Measurements from ENCODE around the gene COG3. TPM values are rescaled to one million over a fixed set of nuclear protein-coding genes. Genes with fewer than 3 reads are reported as not detected.

The COG3 gene
- total RNA-seq, 1 experiment from 2014 or later, result 23.3 TPM

GRCh38 chr13:45518525-45519245 lies 53.9 kb downstream of the COG3 start:
- H3K4me3 ChIP-seq (ENCODE audit: low read length), result no peak overlapping the region
- no peaks in the 10 kb centered on the region for H3K79me2 ChIP-seq (ENCODE audit: low read length)
- no peaks in the 10 kb centered on the region for H4K20me1 ChIP-seq (ENCODE audit: insufficient read depth, low read depth, low read length)
- H3K9ac ChIP-seq (ENCODE audit: low read length), result no peak overlapping the region
- no peaks in the 10 kb centered on the region for H3K4me1 ChIP-seq (ENCODE audit: low read length)
- no peak overlapping the region for H3K27ac ChIP-seq (ENCODE audit: low read length)
- H3K27me3 ChIP-seq (ENCODE audit: low read length), result no peaks in the 10 kb centered on the region
- H3K9me2 ChIP-seq (replicated peaks; ENCODE audit: insufficient read depth, low read length), result no peaks in the 10 kb centered on the region
- H3K9me3 ChIP-seq (ENCODE audit: low read length), result no peaks in the 10 kb centered on the region
- no peak overlapping the region for H3K4me2 ChIP-seq (ENCODE audit: low read depth, low read length, poor library complexity, severe bottlenecking)
- H2AFZ ChIP-seq (ENCODE audit: low read length), result no peak overlapping the region
- peaks cover 25% of the 10 kb centered on the region; the same call in 1 of the 2 replicates for H3K36me3 ChIP-seq (ENCODE audit: insufficient read depth, low read length)
- no peak for DNase-seq

- no peaks in the 10 kb centered on the region for H3K79me2 ChIP-seq (ENCODE audit: low read length)
- peaks cover 25% of the 10 kb centered on the region; the same call in 1 of the 2 replicates for H3K36me3 ChIP-seq (ENCODE audit: insufficient read depth, low read length)
- no peak overlapping the region for H3K27ac ChIP-seq (ENCODE audit: low read length)
- H3K9ac ChIP-seq (ENCODE audit: low read length), result no peak overlapping the region
- no peaks in the 10 kb centered on the region for H4K20me1 ChIP-seq (ENCODE audit: insufficient read depth, low read depth, low read length)
- no peak overlapping the region for H2AFZ ChIP-seq (ENCODE audit: low read length)
- no peak for DNase-seq
- H3K27me3 ChIP-seq (ENCODE audit: low read length), result no peaks in the 10 kb centered on the region
- H3K4me3 ChIP-seq (ENCODE audit: low read length), result no peak overlapping the region
- no peak overlapping the region for H3K4me2 ChIP-seq (ENCODE audit: low read depth, low read length, poor library complexity, severe bottlenecking)
- H3K4me1 ChIP-seq (ENCODE audit: low read length), result no peaks in the 10 kb centered on the region
- no peaks in the 10 kb centered on the region for H3K9me2 ChIP-seq (replicated peaks; ENCODE audit: insufficient read depth, low read length)
- H3K9me3 ChIP-seq (ENCODE audit: low read length), result no peaks in the 10 kb centered on the region
Measured at GRCh38 chr13:45519493-45519892, 54.8 kb downstream of the COG3 start.

- no peak overlapping the region for H3K4me3 ChIP-seq (ENCODE audit: low read length)
Measured at GRCh38 chr13:45521297-45521696, 56.6 kb downstream of the COG3 start.

GRCh38 chr13:45522571-45522970 lies 57.8 kb downstream of the COG3 start:
- no peaks in the 10 kb centered on the region for H3K9me3 ChIP-seq (ENCODE audit: low read length)
- H3K4me2 ChIP-seq (ENCODE audit: low read depth, low read length, poor library complexity, severe bottlenecking), result no peak overlapping the region
- H3K4me3 ChIP-seq (ENCODE audit: low read length), result no peak overlapping the region
- H3K27me3 ChIP-seq (ENCODE audit: low read length), result no peaks in the 10 kb centered on the region
- no peaks in the 10 kb centered on the region for H3K9me2 ChIP-seq (replicated peaks; ENCODE audit: insufficient read depth, low read length)
- H3K27ac ChIP-seq (ENCODE audit: low read length), result no peak overlapping the region
- no peaks in the 10 kb centered on the region for H4K20me1 ChIP-seq (ENCODE audit: insufficient read depth, low read depth, low read length)
- no peak overlapping the region for H3K9ac ChIP-seq (ENCODE audit: low read length)
- peaks cover 22% of the 10 kb centered on the region; the same call in 1 of the 2 replicates for H3K36me3 ChIP-seq (ENCODE audit: insufficient read depth, low read length)
- H2AFZ ChIP-seq (ENCODE audit: low read length), result no peak overlapping the region
- no peak for DNase-seq
- no peaks in the 10 kb centered on the region for H3K79me2 ChIP-seq (ENCODE audit: low read length)
- H3K4me1 ChIP-seq (ENCODE audit: low read length), result no peaks in the 10 kb centered on the region

More at GRCh38 chr13:45521297-45521696, 56.6 kb downstream of the COG3 start:
- DNase-seq, result no peak
- Histone ChIP-seq H3K4me2 (ENCODE audit: low read depth, low read length, poor library complexity, severe bottlenecking) (no peak overlapping the region), H3K9me2 (replicated peaks; ENCODE audit: insufficient read depth, low read length) (no peaks in the 10 kb centered on the region), H3K9ac (ENCODE audit: low read length) (no peak overlapping the region), H3K4me1 (ENCODE audit: low read length) (no peaks in the 10 kb centered on the region), H3K79me2 (ENCODE audit: low read length) (no peaks in the 10 kb centered on the region), H2AFZ (ENCODE audit: low read length) (no peak overlapping the region), H4K20me1 (ENCODE audit: insufficient read depth, low read depth, low read length) (no peaks in the 10 kb centered on the region), H3K9me3 (ENCODE audit: low read length) (no peaks in the 10 kb centered on the region), H3K27ac (ENCODE audit: low read length) (no peak overlapping the region), H3K36me3 (ENCODE audit: insufficient read depth, low read length) (peaks cover 24% of the 10 kb centered on the region; the same call in 1 of the 2 replicates), H3K27me3 (ENCODE audit: low read length) (no peaks in the 10 kb centered on the region)

GRCh38 chr13:45527699-45528462 lies 63.1 kb downstream of the COG3 start:
- H3K9me2 ChIP-seq (replicated peaks; ENCODE audit: insufficient read depth, low read length), result no peaks in the 10 kb centered on the region
- H3K9me3 ChIP-seq (ENCODE audit: low read length), result no peaks in the 10 kb centered on the region
- H3K27ac ChIP-seq (ENCODE audit: low read length), result no peak overlapping the region
- H3K4me1 ChIP-seq (ENCODE audit: low read length), result no peaks in the 10 kb centered on the region
- no peaks in the 10 kb centered on the region for H3K27me3 ChIP-seq (ENCODE audit: low read length)
- H3K9ac ChIP-seq (ENCODE audit: low read length), result no peak overlapping the region
- peaks cover 25% of the 10 kb centered on the region; the same call in 1 of the 2 replicates for H3K36me3 ChIP-seq (ENCODE audit: insufficient read depth, low read length)
- no peak overlapping the region for H2AFZ ChIP-seq (ENCODE audit: low read length)
- no peaks in the 10 kb centered on the region for H3K79me2 ChIP-seq (ENCODE audit: low read length)
- no peaks in the 10 kb centered on the region for H4K20me1 ChIP-seq (ENCODE audit: insufficient read depth, low read depth, low read length)
- no peak for DNase-seq
- H3K4me3 ChIP-seq (ENCODE audit: low read length), result no peak overlapping the region
- H3K4me2 ChIP-seq (ENCODE audit: low read depth, low read length, poor library complexity, severe bottlenecking), result no peak overlapping the region

GRCh38 chr13:45529758-45530157 lies 65.0 kb downstream of the COG3 start:
- no peaks in the 10 kb centered on the region for H3K27me3 ChIP-seq (ENCODE audit: low read length)
- no peak overlapping the region for H3K4me3 ChIP-seq (ENCODE audit: low read length)
- no peaks in the 10 kb centered on the region for H3K4me1 ChIP-seq (ENCODE audit: low read length)
- no peaks in the 10 kb centered on the region for H4K20me1 ChIP-seq (ENCODE audit: insufficient read depth, low read depth, low read length)
- DNase-seq, result no peak
- H3K9me2 ChIP-seq (replicated peaks; ENCODE audit: insufficient read depth, low read length), result no peaks in the 10 kb centered on the region
- H3K79me2 ChIP-seq (ENCODE audit: low read length), result no peaks in the 10 kb centered on the region
- H3K4me2 ChIP-seq (ENCODE audit: low read depth, low read length, poor library complexity, severe bottlenecking), result no peak overlapping the region
- H3K9ac ChIP-seq (ENCODE audit: low read length), result no peak overlapping the region
- no peaks in the 10 kb centered on the region for H3K9me3 ChIP-seq (ENCODE audit: low read length)
- no peak overlapping the region for H3K27ac ChIP-seq (ENCODE audit: low read length)
- peaks cover 25% of the 10 kb centered on the region; the same call in 1 of the 2 replicates for H3K36me3 ChIP-seq (ENCODE audit: insufficient read depth, low read length)
- no peak overlapping the region for H2AFZ ChIP-seq (ENCODE audit: low read length)

- H3K27ac ChIP-seq (ENCODE audit: low read length), result no peak overlapping the region
- H3K4me3 ChIP-seq (ENCODE audit: low read length), result no peak overlapping the region
- H3K4me2 ChIP-seq (ENCODE audit: low read depth, low read length, poor library complexity, severe bottlenecking), result no peak overlapping the region
- no peaks in the 10 kb centered on the region for H4K20me1 ChIP-seq (ENCODE audit: insufficient read depth, low read depth, low read length)
- no peaks in the 10 kb centered on the region for H3K9me2 ChIP-seq (replicated peaks; ENCODE audit: insufficient read depth, low read length)
- no peaks in the 10 kb centered on the region for H3K9me3 ChIP-seq (ENCODE audit: low read length)
- H3K27me3 ChIP-seq (ENCODE audit: low read length), result no peaks in the 10 kb centered on the region
- H3K9ac ChIP-seq (ENCODE audit: low read length), result no peak overlapping the region
- peaks cover 20% of the 10 kb centered on the region; the same call in 1 of the 2 replicates for H3K36me3 ChIP-seq (ENCODE audit: insufficient read depth, low read length)
- H3K79me2 ChIP-seq (ENCODE audit: low read length), result no peaks in the 10 kb centered on the region
- DNase-seq, result no peak
- H2AFZ ChIP-seq (ENCODE audit: low read length), result no peak overlapping the region
- no peaks in the 10 kb centered on the region for H3K4me1 ChIP-seq (ENCODE audit: low read length)
Measured at GRCh38 chr13:45534604-45535003, 69.9 kb downstream of the COG3 start.

- no peak overlapping the region for H2AFZ ChIP-seq (ENCODE audit: low read length)
- no peak overlapping the region for H3K27ac ChIP-seq (ENCODE audit: low read length)
- no peak overlapping the region for H3K9ac ChIP-seq (ENCODE audit: low read length)
- H3K4me1 ChIP-seq (ENCODE audit: low read length), result no peaks in the 10 kb centered on the region
- no peaks in the 10 kb centered on the region for H4K20me1 ChIP-seq (ENCODE audit: insufficient read depth, low read depth, low read length)
- H3K79me2 ChIP-seq (ENCODE audit: low read length), result no peaks in the 10 kb centered on the region
- no peak for DNase-seq
- no peaks in the 10 kb centered on the region for H3K9me2 ChIP-seq (replicated peaks; ENCODE audit: insufficient read depth, low read length)
- H3K9me3 ChIP-seq (ENCODE audit: low read length), result no peaks in the 10 kb centered on the region
- H3K4me2 ChIP-seq (ENCODE audit: low read depth, low read length, poor library complexity, severe bottlenecking), result no peak overlapping the region
- H3K27me3 ChIP-seq (ENCODE audit: low read length), result no peaks in the 10 kb centered on the region
- H3K36me3 ChIP-seq (ENCODE audit: insufficient read depth, low read length), result peaks cover 16% of the 10 kb centered on the region; the same call in 1 of the 2 replicates
- H3K4me3 ChIP-seq (ENCODE audit: low read length), result no peak overlapping the region
Measured at GRCh38 chr13:45536224-45536623, 71.5 kb downstream of the COG3 start.
